ENCODE measurements around the gene KIF1B.

DNA sequence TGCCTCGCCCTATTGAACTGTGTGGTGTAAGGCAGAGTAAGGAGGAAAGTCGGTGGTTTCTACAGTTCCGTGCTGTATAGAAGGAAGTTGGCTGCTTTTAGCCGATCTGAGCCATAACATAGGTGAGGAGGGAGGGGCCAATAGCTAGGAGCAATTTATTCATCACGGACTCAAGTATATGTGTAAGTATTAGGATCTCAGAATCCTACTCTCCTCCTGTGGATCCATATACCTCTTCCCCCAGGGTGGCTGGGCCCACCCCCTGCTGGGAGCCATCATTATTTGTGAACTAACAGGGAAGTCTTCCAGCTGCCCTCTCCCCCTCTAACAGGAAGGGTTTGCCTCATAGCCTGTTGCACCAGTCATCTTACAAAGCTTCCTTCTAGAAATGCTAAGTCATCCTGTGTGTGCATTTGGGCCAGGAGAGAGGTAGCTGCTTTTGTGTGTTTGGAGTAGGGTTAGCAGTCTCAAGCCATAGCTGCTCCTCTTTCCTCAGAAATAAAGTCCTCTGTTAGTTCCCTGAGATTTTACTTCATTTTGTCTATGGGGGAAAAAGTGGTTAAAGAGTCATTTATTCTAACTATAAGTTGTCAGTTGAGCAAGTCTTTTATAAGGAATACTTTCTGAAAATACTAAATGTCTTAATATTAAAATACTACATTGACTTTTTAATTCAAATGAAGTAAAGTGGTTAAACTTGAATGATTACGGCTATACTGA, 205.0 kb downstream of the KIF1B start:
- no peak for TF ChIP-seq CTCF (IDR thresholded peaks at IDR 0.05)
- no peak for TF ChIP-seq POLR2A (IDR thresholded peaks at IDR 0.05)
